ENCODE results near the gene GLB1L3.

The GLB1L3 gene

GRCh38 chr11:134355656-134356055 lies 79.5 kb downstream of the GLB1L3 start:
- H3K4me3 ChIP-seq (ENCODE audit: low read depth, low read length), result no peak overlapping the region
- no peaks in the 10 kb centered on the region for H3K9me3 ChIP-seq (ENCODE audit: control insufficient read depth, insufficient read depth, low read depth, low read length)
- POLR2A ChIA-PET, result no interaction called here
- CTCF ChIA-PET, result interaction anchor here (0.6 to 0.7 kb wide), 2 partner anchors 113 to 460 kb away, joined by 3 read pairs; no protein-coding TSS in a partner anchor
- TF ChIP-seq PBX3 (CRISPR knock-in tag; IDR thresholded peaks at IDR 0.05), result no peak
- TF ChIP-seq ZNF76 (tag by site-specific recombination; IDR thresholded peaks at IDR 0.05; ENCODE audit: borderline replicate concordance, low read depth), result no peak
- no peak for TF ChIP-seq ZBTB20 (tag by site-specific recombination; IDR thresholded peaks at IDR 0.05)
- TF ChIP-seq ZNF704 (tag by site-specific recombination; IDR thresholded peaks at IDR 0.05), result no peak
- no peak for TF ChIP-seq ZNF645 (tag by site-specific recombination; IDR thresholded peaks at IDR 0.05)
- no peak for TF ChIP-seq ZNF792 (tag by site-specific recombination; IDR thresholded peaks at IDR 0.05)
- TF ChIP-seq ZNF394 (tag by site-specific recombination; IDR thresholded peaks at IDR 0.05; ENCODE audit: borderline replicate concordance), result no peak
- TF ChIP-seq ZNF24 (tag by site-specific recombination; IDR thresholded peaks at IDR 0.05), result no peak
- H3K27ac ChIP-seq (ENCODE audit: extremely low read depth, low read depth, low read length), result no peak overlapping the region
- peaks cover 0 to 14% of the 10 kb centered on the region in 2 experiments; a peak in 2 of 3 replicates for H3K36me3 ChIP-seq (ENCODE audit: control insufficient read depth in 2 of 2, insufficient read depth in 1 of 2, low read length in 2 of 2)
- no peaks in the 10 kb centered on the region for H3K4me1 ChIP-seq (ENCODE audit: control insufficient read depth, insufficient read depth, low read length)

GRCh38 chr11:134356656-134357544 lies 80.7 kb downstream of the GLB1L3 start:
- POLR2A ChIA-PET, result no interaction called here
- Histone ChIP-seq H3K27ac (ENCODE audit: extremely low read depth, low read depth, low read length) (no peak overlapping the region), H3K4me3 (ENCODE audit: low read depth, low read length) (no peak overlapping the region), H3K36me3 (ENCODE audit: control insufficient read depth in 2 of 2, insufficient read depth in 1 of 2, low read length in 2 of 2) (peaks cover 0 to 14% of the 10 kb centered on the region in 2 experiments; a peak in 2 of 3 replicates), H3K4me1 (ENCODE audit: control insufficient read depth, insufficient read depth, low read length) (no peaks in the 10 kb centered on the region), H3K9me3 (ENCODE audit: control insufficient read depth, insufficient read depth, low read depth, low read length) (no peaks in the 10 kb centered on the region)
- TF ChIP-seq ZNF155 (tag by site-specific recombination; IDR thresholded peaks at IDR 0.05), result no peak
- no peak for TF ChIP-seq ZNF658 (tag by site-specific recombination; IDR thresholded peaks at IDR 0.05)
- no peak for TF ChIP-seq ZBTB20 (tag by site-specific recombination; IDR thresholded peaks at IDR 0.05)
- TF ChIP-seq WT1 (tag by site-specific recombination; IDR thresholded peaks at IDR 0.05), result no peak
- TF ChIP-seq REST (tag by site-specific recombination; IDR thresholded peaks at IDR 0.05), result no peak
- no peak for TF ChIP-seq ZBTB26 (tag by site-specific recombination; optimal IDR thresholded peaks at IDR 0.05)
- TF ChIP-seq ZNF169 (tag by site-specific recombination; IDR thresholded peaks at IDR 0.05), result no peak
- no peak for TF ChIP-seq ZNF221 (tag by site-specific recombination; IDR thresholded peaks at IDR 0.05; ENCODE audit: borderline replicate concordance)
- TF ChIP-seq ZSCAN4 (tag by site-specific recombination; IDR thresholded peaks at IDR 0.05), result no peak
- CTCF ChIA-PET, result interaction anchor here (0.6 to 0.9 kb wide), 2 partner anchors 81 to 505 kb away, joined by 4 read pairs; partner anchors contain the start of gene GLB1L3
